GM18861 (cell line): ENCODE measurements around the gene NUDC.
A peak's percentile ranks its signal among the peaks of the same experiment; 100 is the strongest.
"Not testable (repeated sequence)": the region's sequence is repeated elsewhere in the genome, so short reads cannot be mapped to it uniquely, and the experiment has no call there.

Source experiments
- ATAC-seq: cut with Tn5 transposase; IDR thresholded peaks from one replicate; pipeline ENCODE4 v1.9.1; 2021; ENCODE audit not compliant: unreplicated experiment

Gene NUDC

GRCh38 chr1:26921540-26922430, at the start of gene NUDC:
TSS of gene NUDC (plus strand) at chr1:26921743. CDS start at chr1:26921849, 106 bp downstream.
- ATAC-seq = peak; percentile 95

GRCh38 chr1:26873097-26873496, 48.4 kb upstream of the NUDC start:
- not testable (repeated sequence) for ATAC-seq

- no peak for ATAC-seq
Measured at GRCh38 chr1:26874896-26875295, 46.6 kb upstream of the NUDC start.

GRCh38 chr1:26877326-26877725, 44.2 kb upstream of the NUDC start:
- ATAC-seq = no peak

- ATAC-seq = no peak
Measured at GRCh38 chr1:26879793-26880192, 41.8 kb upstream of the NUDC start.

GRCh38 chr1:26881611-26882010, 39.9 kb upstream of the NUDC start:
- not testable (repeated sequence) for ATAC-seq

- ATAC-seq = no peak
Measured at GRCh38 chr1:26882696-26883463, 38.7 kb upstream of the NUDC start.

- ATAC-seq = no peak
Measured at GRCh38 chr1:26887125-26887524, 34.4 kb upstream of the NUDC start.

- ATAC-seq = no peak
Measured at GRCh38 chr1:26888231-26888630, 33.3 kb upstream of the NUDC start.

- peak; percentile 63 for ATAC-seq
Measured at GRCh38 chr1:26889551-26890466, 31.7 kb upstream of the NUDC start, which contains the start of gene GPN2. TSS of gene GPN2 (minus strand) at chr1:26890283. CDS start at chr1:26890096, 187 bp downstream.

GRCh38 chr1:26890467-26890796, 31.1 kb upstream of the NUDC start:
- ATAC-seq = peak; percentile 10

- ATAC-seq = no peak
Measured at GRCh38 chr1:26894263-26894662, 27.3 kb upstream of the NUDC start.

GRCh38 chr1:26897351-26897750, 24.2 kb upstream of the NUDC start:
- no peak for ATAC-seq

- peak; percentile 74 for ATAC-seq
Measured at GRCh38 chr1:26900001-26900814, 21.3 kb upstream of the NUDC start, which contains the start of gene GPATCH3. TSS of gene GPATCH3 (minus strand) at chr1:26900467. CDS start at chr1:26900442, 25 bp downstream.

GRCh38 chr1:26900815-26901511, 20.6 kb upstream of the NUDC start:
- no peak for ATAC-seq

- no peak for ATAC-seq
Measured at GRCh38 chr1:26907071-26907917, 14.2 kb upstream of the NUDC start.

- ATAC-seq = no peak
Measured at GRCh38 chr1:26909951-26910342, 11.6 kb upstream of the NUDC start.

- ATAC-seq = no peak
Measured at GRCh38 chr1:26910343-26911160, 11.0 kb upstream of the NUDC start.
